RPMI7951 (cell line): Measurements from ENCODE around the gene AEBP2. TPM values are rescaled to one million over a fixed set of nuclear protein-coding genes. Genes with fewer than 3 reads are reported as not detected.

Source experiments
- DNase-seq: peaks from one replicate; pipeline ENCODE4 v3.0.0-alpha.2; 2012; ENCODE audit warnings: low read depth
- total RNA-seq: library from RNA; depleted of rRNA; stranded (reverse); fragments of >200 nt; shearing (Covaris generic); gene quantifications from 2 replicates; pipeline ENCODE4 v1.2.3, GENCODE V29; 2014

The AEBP2 gene
- total RNA-seq, 1 experiment from 2014 or later: 7.3 TPM

DNA sequence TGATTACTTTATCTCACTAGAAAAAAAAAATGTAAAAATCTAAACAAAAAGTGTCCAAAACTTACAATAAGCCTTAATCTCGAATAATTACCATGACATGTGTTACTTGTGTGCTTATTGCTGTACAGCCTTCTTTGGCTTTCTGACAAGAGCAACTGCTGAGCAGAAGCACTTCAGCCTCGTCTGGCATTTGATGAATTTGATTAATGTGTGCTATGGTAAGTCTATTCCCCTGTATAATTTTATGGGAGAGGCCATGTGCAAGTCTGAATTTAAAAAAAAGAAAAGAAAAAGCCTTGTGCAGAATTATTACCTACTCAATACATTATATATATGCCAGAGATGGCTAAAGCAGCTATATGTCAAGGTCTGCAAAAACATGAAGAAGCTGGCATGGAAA lies 113.9 kb downstream of the AEBP2 start:
- no peak for DNase-seq

DNA sequence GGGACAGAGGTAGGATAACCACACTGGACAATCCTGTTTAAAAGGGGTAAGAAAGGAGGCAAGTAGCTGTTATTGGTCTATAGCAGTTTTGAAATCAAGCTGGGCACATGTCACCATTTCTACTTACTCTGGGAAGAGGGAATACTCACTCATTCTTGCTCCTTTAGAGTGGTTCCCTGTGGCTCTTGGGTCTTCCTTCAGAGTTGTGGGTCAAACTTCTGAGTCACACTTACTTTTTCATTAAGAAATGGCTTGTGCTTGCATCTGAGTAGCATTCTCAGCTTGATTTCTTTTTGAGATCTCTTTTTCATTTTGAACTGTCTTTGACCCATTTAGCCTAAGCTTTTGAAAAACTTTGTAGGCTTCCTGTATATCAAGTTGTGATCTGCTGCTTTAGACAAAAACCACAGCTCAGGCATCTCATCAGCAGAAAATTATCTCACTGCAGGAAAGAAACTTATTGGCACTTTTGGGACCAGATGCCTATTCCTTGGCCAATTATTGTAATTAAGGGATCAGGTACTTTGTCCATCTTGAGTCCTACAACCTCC lies 122.2 kb downstream of the AEBP2 start:
- DNase-seq: no peak
